NCI-H1417 treated with DMSO at 0.1 percent for 48 hours (cell line): Measurements from ENCODE around the gene YRDC.

ENCODE experiments used
- DNase-seq: peaks from one replicate; lab custom pipeline; 2025; lab: John Stamatoyannopoulos, UW

The YRDC gene

DNA sequence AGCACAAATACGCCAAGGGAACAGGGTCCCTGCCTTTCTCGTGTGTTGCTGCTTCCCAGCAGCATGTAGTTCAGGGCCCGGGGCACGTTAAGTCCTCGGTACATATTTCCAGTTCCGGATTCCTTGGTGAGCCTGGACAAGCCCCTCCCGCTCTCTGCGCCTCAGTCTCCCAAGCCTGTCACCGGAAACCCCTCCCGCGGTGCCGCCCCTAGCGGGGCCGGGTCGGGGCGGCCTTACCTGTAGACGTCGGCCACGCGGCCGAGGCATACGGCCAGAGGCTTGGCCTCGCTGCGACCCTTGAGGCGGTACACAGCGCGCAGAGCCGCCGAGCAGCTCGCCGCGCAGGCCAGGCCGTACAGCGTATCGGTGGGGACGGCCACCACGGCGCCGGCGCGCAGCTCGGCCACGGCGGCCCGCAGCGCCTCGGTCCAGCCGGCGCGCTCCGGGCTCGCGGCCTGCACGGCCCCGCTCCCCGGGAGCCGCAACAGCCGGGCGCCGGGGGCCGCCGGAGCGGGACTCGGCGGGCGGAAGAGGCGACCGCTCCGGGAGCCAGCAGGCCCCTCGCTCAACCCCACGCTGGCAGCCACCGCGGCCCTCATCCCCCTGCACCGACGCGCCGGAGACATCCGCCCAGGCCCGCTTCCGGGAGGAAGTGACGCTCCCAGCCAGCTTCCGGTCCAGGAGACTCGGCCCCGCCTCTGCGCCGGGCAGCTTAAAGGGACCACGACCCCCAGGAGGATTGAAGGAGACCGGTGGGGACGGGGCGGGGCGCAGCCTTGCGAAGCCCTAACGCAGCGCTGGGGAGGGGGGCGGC, at the start of gene YRDC, which contains the start of gene C1orf122:
TSS of gene YRDC (minus strand) at position 654 of the 814 bp plus-strand sequence. CDS start at position 626, 28 bp downstream.
TSS of gene C1orf122 (plus strand) at position 236 of the 814 bp plus-strand sequence. CDS start 615 bp downstream, outside the sequence.
- peak; percentile 17 for DNase-seq

DNA sequence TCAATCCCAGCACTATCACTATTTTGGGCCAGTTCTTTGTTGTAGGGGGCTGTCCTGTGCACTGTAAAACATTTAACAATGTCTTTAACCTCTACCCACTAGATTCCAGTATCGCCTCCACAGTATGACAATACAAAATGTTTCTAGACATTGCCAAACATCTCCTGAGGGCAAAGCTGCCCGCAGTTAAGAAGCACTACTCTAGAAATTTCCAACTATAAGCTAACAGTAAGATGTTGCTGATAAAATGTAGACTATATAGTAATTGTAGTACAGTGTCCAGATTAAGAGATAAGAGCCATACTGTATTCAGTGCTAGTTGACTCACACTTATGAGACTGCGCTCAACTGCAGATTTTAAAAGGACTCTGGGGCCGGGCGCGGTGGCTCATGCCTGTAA, 46.4 kb upstream of the YRDC start:
- DNase-seq = no peak

DNA sequence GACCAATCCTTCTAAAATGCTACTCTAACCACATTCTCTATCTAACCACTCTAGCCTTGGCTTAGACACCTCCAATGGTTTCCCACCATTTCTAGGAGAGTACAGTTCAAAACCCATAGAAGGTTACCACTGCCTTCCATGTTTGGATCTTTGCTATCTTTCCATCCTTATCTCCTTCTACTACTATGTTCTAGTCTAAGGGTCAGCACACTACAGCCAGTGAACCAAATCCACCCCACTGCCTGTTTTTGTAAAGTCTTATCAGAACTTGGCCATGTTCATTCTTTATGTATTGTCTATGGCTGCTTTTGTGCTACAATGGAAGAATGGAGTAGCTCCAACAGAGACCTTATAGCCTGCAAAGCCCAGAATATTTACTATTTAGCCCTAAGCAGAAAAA, 45.1 kb upstream of the YRDC start:
- no peak for DNase-seq

- no peak for DNase-seq
Observed at GRCh38 chr1:37851782-37852210, 43.8 kb upstream of the YRDC start.

DNA sequence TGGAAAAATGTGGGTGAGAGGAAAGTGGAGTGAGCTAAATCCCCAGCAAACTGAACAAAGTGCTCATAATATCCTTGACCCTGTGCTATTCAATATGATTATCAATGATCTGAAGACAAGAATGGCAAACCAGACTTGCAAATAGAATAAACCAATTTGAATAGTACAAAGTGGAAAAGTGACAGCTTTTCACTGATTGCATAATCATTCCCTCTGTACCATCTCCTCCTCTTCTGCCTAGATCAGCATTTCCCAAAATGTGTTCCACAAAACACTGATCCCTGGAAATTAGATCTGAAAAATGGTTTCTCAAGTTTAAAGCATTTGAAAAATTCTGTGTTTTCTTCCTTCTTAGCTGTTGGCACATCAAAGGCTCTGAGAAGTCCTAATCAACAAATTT, 43.3 kb upstream of the YRDC start:
- no peak for DNase-seq

- DNase-seq = no peak
Observed at GRCh38 chr1:37850352-37850955, 42.4 kb upstream of the YRDC start.

DNA sequence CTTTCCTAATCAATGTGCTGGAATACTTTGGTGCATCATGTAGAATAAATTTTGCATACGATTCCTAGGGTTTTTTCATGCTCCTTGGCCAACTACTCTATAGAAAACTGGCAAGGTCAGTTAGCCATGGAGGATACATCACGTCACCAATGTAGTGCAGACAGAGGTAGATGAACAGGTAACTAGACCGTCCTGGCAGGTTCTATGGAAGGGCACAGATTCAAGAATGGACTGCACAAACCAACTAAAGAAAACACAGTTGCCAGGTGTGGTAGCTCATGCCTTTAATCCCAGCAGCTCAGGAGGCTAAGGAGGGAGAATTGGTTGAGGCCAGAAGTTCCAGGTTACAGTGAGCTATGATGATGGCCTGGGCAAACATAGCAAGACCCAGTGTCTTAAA, 41.5 kb upstream of the YRDC start:
- no peak for DNase-seq

- DNase-seq = no peak
Observed at GRCh38 chr1:37846647-37847339, 38.8 kb upstream of the YRDC start.

GRCh38 chr1:37845786-37846185, 37.8 kb upstream of the YRDC start:
- no peak for DNase-seq

- DNase-seq = no peak
Observed at GRCh38 chr1:37845049-37845646, 37.1 kb upstream of the YRDC start.

- DNase-seq = no peak
Observed at GRCh38 chr1:37844536-37844935, 36.5 kb upstream of the YRDC start.

GRCh38 chr1:37841652-37842051, 33.6 kb upstream of the YRDC start:
- no peak for DNase-seq

GRCh38 chr1:37840711-37841110, 32.7 kb upstream of the YRDC start:
- DNase-seq = no peak

- no peak for DNase-seq
Observed at GRCh38 chr1:37839676-37840075, 31.7 kb upstream of the YRDC start.

- no peak for DNase-seq
Observed at GRCh38 chr1:37836788-37837187, 28.8 kb upstream of the YRDC start.

- DNase-seq = no peak
Observed at GRCh38 chr1:37831809-37832208, 23.8 kb upstream of the YRDC start.

GRCh38 chr1:37831109-37831508, 23.1 kb upstream of the YRDC start:
- no peak for DNase-seq

DNA sequence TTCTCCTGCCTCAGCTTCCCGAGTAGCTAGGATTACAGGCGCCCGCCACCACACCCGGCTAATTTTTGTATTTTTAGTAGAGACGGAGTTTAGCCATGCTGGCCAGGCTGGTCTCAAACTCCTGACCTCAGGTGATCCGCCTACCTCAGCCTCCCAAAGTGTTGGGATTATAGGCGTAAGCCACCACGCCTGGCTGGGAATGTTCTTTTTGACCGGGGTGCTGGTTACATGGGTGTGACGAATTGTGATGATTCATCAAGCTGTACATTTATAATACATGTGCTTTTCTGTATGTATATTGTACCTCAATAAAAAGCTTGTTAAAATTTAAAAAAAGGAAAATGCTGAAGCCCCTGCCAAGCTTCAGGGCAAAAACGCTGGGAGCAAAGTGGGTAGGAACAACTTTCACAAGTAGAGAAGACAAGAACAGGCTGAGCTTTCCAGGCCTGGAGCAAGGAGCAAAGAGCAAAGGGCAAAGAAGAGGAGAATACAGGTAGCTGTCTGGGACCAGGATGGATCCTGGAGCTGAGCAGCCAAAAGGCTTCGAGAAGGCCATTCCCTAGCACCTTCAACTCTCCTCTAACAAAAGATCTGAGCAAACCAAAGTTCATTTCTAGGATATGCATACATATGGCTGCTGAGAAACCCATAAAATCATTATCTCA, 20.5 kb upstream of the YRDC start:
- DNase-seq = no peak

- DNase-seq = no peak
Observed at GRCh38 chr1:37825506-37825905, 17.5 kb upstream of the YRDC start.

- DNase-seq = no peak
Observed at GRCh38 chr1:37824001-37824400, 16.0 kb upstream of the YRDC start.

- DNase-seq = no peak
Observed at GRCh38 chr1:37822906-37823815, 15.2 kb upstream of the YRDC start.
